IPS DF 4.7 (cell line): ENCODE data around the gene S100A11.

ENCODE experiments used
- DNase-seq: peaks from one replicate; pipeline ENCODE4 v3.0.0-alpha.2; 2013; ENCODE audit warnings: low spot score; ENCODE audit errors: extremely low read depth

The S100A11 gene

GRCh38 chr1:151985768-151986167, 51.0 kb downstream of the S100A11 start:
- no peak for DNase-seq

- DNase-seq = no peak
These were observed 51.5 kb downstream of the S100A11 start for GRCh38 chr1:151985270-151985669.

GRCh38 chr1:151984313-151984956, 52.4 kb downstream of the S100A11 start:
- DNase-seq = no peak
